BLaER1 (cell line): ENCODE data around the gene GRIN1.
A peak's percentile ranks its signal among the peaks of the same experiment; 100 is the strongest.

Experiments used
- H3K27ac ChIP-seq: shearing (Covaris generic); formaldehyde crosslinking; 2 replicates; pipeline ENCODE4 v1.8.1; 2022
- H3K27me3 ChIP-seq: shearing (Covaris generic); formaldehyde crosslinking; 2 replicates; pipeline ENCODE4 v1.8.1; 2022
- H3K36me3 ChIP-seq: shearing (Covaris generic); formaldehyde crosslinking; 2 replicates; pipeline ENCODE4 v1.8.1; 2022
- H3K4me1 ChIP-seq: shearing (Covaris generic); formaldehyde crosslinking; 2 replicates; pipeline ENCODE4 v1.8.1; 2022
- H3K4me2 ChIP-seq: shearing (Covaris generic); formaldehyde crosslinking; 2 replicates; pipeline ENCODE4 v1.8.1; 2022
- H3K4me3 ChIP-seq: shearing (Covaris generic); formaldehyde crosslinking; 2 replicates; pipeline ENCODE4 v1.8.1; 2022
- H3K9ac ChIP-seq: shearing (Covaris generic); formaldehyde crosslinking; 2 replicates; pipeline ENCODE4 v1.8.1; 2022
- H3K9me3 ChIP-seq: shearing (Covaris generic); formaldehyde crosslinking; 2 replicates; pipeline ENCODE4 v1.8.1; 2022
- H4K20me1 ChIP-seq: shearing (Covaris generic); formaldehyde crosslinking; 2 replicates; pipeline ENCODE4 v1.8.1; 2022
- Cebpa-rat ChIP-seq: shearing (Covaris generic); IDR thresholded peaks from 2 replicates; pipeline ENCODE4 v1.8.1; 2022

GRIN1 gene

DNA sequence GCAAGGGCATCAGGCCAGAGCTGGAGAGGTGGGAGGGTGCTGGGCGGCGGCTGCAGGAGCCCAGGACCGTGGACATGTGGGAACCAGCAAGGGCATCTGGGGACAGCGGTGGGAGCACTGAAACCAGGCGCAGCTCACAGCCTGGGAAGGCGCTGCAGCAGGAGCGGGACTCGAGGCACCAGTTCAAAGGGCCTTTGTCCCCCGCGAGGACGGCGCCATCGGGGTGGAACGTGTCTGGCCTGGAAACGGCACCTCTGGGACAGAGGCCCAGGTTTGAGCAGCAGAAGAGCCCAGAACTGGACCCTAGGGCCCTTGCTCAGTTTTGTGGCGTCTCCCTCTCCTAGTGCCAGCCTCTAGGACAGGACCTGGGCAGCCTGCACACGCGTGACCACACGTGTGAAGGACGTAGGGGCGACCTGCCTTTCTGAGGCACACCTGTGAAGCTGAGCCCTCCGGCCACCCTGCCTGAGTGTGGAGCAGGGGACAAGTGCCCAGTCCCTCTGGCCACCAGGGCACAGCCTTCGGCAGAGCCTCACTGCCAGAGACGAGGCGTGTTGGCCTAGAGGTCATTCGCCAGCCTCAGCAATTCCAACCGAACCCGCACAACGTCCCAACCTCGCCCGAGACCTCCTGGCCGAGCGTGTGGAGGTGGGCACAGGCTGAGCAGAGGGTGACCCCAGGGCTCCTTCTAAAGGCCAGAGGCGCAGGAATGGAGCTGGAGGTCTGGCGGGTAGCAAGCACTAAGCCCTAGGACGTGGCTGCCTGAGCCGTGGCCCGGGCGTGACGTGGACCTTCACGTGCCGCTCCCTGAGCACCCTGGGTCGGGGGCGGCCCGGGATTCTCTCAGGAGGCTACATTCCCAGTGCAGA is 35.1 kb downstream of the GRIN1 start:
- peak overlapping the region; percentile 86 for H3K9ac ChIP-seq
- H3K27ac ChIP-seq: peak overlapping the region; percentile 97
- peak overlapping the region; percentile 96 for H3K4me2 ChIP-seq
- no peak for TF ChIP-seq Cebpa-rat
- peaks cover 76% of the 10 kb centered on the region for H3K4me1 ChIP-seq
- H4K20me1 ChIP-seq: peaks cover 30% of the 10 kb centered on the region
- no peaks in the 10 kb centered on the region; the same call in 1 of the 2 replicates for H3K27me3 ChIP-seq
- peaks cover 24% of the 10 kb centered on the region for H3K36me3 ChIP-seq
- no peaks in the 10 kb centered on the region for H3K9me3 ChIP-seq
- peak overlapping the region; percentile 56 for H3K4me3 ChIP-seq

DNA sequence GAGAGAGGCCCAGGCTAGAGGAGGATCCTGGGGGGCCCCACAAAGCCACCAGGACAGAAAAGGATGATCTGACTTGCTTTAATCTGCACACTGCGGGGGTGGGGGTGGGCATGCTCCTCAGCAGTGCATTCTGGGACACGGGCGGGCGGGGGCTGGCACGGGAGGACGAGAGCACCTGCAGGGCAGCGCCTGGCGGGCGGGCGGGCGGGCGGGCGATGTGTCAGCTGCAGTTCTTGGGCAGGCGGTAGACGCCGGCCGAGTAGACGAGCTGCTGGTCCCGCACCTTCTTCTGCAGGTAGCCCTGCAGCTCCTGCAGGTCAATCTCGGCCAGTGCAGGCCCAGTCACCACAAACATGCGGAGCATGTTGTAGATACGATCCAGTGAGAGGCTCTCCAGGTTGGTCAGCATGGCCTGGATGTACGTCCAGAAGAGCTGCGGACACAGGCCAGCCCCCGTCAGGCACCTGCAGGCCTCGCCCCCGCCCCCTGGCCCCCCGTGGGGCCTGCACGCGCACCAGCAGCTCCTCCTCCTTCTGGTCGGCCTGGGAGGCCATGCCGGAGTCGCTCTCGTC is 35.9 kb downstream of the GRIN1 start:
- peaks cover 31% of the 10 kb centered on the region for H4K20me1 ChIP-seq
- H3K4me1 ChIP-seq: peaks cover 71% of the 10 kb centered on the region
- H3K9me3 ChIP-seq: no peaks in the 10 kb centered on the region
- H3K4me2 ChIP-seq: peak overlapping the region; percentile 96
- peak overlapping the region; percentile 86 for H3K9ac ChIP-seq
- peak overlapping the region; percentile 97 for H3K27ac ChIP-seq
- H3K36me3 ChIP-seq: peaks cover 32% of the 10 kb centered on the region
- peak overlapping the region; percentile 56 for H3K4me3 ChIP-seq
- TF ChIP-seq Cebpa-rat: no peak
- H3K27me3 ChIP-seq: no peaks in the 10 kb centered on the region

DNA sequence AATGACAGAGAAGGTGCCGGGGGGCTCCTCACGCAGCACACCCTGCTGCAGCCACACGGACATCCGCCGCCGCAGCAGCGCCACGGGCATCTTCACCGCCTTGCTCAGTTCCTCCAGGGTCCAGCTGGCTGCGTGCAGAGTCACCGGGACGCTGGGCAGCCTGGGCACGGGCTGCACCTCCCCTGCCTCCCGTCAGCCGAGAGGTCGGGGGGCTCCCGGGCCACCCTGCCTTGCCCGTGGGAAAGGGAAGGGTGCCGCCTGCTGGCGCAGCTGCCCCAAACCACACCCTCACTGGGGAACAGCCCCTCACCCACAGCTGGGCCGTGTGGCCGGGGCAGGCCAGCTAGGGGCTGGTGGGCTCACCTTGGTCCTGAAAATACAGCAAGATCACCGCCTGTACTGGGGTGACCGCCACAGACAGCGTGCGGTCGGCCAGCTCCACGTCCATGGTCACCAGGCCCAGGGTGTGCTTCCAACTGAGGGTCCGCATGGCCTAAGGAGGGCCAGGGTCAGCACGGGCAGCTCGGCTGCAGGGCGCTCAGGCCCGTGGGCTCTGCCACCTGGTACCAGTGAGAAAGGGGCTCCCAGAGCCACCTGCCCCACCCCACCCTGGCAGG is 36.5 kb downstream of the GRIN1 start:
- peak overlapping the region; percentile 41; the same call in 1 of the 2 replicates for H3K4me3 ChIP-seq
- peaks cover 38% of the 10 kb centered on the region for H3K36me3 ChIP-seq
- peak overlapping the region; percentile 41; the same call in 1 of the 2 replicates for H3K9ac ChIP-seq
- peaks cover 31% of the 10 kb centered on the region for H4K20me1 ChIP-seq
- H3K9me3 ChIP-seq: no peaks in the 10 kb centered on the region
- no peaks in the 10 kb centered on the region for H3K27me3 ChIP-seq
- peak overlapping the region; percentile 68 for H3K27ac ChIP-seq
- no peak for TF ChIP-seq Cebpa-rat
- peak overlapping the region; percentile 96 for H3K4me2 ChIP-seq
- H3K4me1 ChIP-seq: peaks cover 65% of the 10 kb centered on the region

DNA sequence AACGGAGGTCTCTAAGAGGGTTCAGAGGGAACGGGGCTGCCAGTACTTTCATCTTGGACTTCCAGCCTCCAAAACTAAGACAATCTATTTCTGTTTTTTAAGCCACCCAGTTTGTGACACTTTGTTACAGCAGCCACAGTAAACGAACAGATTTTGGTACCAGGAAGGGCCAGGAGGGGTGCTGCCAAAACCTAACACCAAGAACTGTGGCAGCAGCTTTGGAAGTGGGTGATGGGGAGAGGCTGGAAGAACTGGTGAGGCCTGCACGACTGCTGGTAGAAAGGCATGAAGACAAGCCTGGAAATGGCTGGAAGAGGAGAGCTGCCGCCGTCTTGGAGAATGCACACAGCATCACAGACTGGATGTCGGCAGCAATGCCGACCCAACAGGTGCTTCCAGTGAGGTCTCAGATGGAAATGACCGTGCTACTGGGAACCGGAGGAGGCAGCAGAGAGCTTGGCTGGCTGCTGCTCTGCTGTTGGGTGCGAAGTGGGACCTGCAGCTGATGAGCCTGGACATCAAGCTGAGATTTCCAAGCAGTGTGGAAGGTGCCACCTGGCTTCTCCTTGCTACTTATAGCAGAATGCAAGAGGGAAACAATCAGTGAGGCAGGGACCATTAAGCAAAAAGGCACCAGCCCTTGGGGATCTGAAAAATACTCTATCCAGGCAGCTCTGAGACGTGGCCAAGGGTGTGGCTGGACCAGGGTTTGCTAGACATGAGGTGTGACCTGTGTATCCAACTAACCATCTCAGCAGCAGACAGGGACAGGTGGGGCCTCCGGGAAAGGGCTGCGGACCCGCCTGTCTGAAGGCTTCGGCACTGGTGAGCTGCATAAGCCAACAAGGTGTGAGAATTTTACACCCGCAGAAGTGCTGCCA is 37.6 kb downstream of the GRIN1 start:
- H3K27ac ChIP-seq: no peak overlapping the region
- H3K4me1 ChIP-seq: peaks cover 54% of the 10 kb centered on the region
- peak overlapping the region; percentile 96; the same call in 1 of the 2 replicates for H3K4me2 ChIP-seq

DNA sequence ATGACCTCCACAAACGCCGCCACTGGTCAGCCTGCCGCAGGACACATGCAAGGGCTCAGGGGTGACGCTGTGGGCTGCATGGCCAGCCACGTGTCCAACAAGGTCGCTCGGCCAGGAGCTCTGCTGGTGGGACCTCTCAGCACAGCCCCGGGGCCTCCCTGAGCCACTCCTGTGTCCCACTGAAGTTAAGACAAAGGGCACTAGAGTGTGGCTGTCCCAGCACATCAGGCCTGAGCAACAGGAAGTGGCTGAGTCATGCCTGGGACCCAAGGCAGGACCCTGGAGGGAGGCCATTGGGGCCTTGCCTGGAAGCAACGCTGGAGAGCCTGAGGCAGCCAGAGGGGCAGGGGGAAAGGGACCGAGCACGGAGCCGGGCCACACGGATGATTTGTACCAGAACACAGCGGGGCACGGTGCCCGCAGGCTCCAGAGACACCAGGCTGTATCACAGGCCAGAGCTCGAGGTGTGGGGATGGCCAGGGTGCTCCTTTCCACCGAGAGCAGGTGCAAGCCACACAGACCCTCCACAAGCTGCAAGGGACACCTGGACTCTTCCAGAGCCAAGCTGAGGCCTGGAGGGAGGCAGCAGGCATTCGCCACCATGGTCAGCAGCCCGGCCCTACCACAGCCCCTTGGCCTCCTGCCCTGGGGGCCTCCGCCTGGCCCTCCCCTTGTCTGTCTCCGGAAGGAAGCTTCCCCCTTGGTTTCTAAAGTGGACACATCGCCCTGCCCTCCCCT is 39.4 kb downstream of the GRIN1 start:
- H3K4me1 ChIP-seq: peaks cover 36% of the 10 kb centered on the region
- no peaks in the 10 kb centered on the region for H3K27me3 ChIP-seq
- no peak for TF ChIP-seq Cebpa-rat
- no peak overlapping the region for H3K4me2 ChIP-seq
- H4K20me1 ChIP-seq: peaks cover 31% of the 10 kb centered on the region
- no peak overlapping the region for H3K4me3 ChIP-seq
- H3K27ac ChIP-seq: no peak overlapping the region
- H3K9me3 ChIP-seq: no peaks in the 10 kb centered on the region
- H3K9ac ChIP-seq: 0 out of 2 replicates have a peak overlapping the region, but pooled peaks have one; percentile 19
- H3K36me3 ChIP-seq: peaks cover 68% of the 10 kb centered on the region

More for the DNA sequence above, 37.6 kb downstream of the GRIN1 start:
- Histone ChIP-seq H3K9me3 (no peaks in the 10 kb centered on the region), H4K20me1 (peaks cover 31% of the 10 kb centered on the region), H3K27me3 (no peaks in the 10 kb centered on the region), H3K9ac (no peak overlapping the region), H3K4me3 (no peak overlapping the region), H3K36me3 (peaks cover 49% of the 10 kb centered on the region)
- TF ChIP-seq Cebpa-rat: no peak

DNA sequence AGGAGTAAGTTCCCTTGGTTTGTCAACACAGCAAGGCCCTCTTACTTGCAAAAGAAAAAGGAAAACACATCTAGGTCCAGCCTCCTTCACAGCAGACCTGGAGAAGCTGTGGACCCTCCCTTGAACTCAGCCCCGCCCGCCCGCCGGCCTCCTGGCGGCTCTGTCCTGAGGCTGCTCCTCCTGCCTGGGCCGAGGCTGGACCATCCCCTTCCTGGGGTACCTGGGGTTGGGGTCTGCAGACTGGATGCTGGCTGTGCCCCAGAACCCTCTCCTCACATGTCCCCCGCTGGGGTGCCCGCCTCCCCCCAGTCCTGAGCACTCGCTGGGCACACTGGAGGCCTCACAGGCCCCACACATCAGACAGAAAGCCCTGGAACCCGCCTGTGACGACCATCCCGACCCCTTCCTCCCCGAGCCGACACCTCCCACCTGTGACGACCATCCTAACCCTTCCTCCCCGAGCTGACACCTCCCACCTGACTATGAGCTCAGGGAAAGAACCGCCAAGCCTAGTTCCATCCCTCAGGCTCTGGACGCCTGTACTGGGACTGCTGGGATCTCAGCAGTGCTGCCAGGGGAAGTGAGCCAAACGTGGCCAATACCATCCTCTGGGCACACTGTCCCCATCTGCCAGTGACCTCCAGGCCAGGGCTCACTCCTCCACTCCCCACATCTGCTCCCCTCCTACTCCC is 40.1 kb downstream of the GRIN1 start:
- H3K9me3 ChIP-seq: no peaks in the 10 kb centered on the region
- H3K4me3 ChIP-seq: no peak overlapping the region
- H3K4me1 ChIP-seq: peaks cover 28% of the 10 kb centered on the region
- no peak overlapping the region for H3K27ac ChIP-seq
- H3K27me3 ChIP-seq: no peaks in the 10 kb centered on the region
- peaks cover 33% of the 10 kb centered on the region for H4K20me1 ChIP-seq
- TF ChIP-seq Cebpa-rat: no peak
- H3K36me3 ChIP-seq: peaks cover 75% of the 10 kb centered on the region
- H3K4me2 ChIP-seq: no peak overlapping the region
- no peak overlapping the region for H3K9ac ChIP-seq

DNA sequence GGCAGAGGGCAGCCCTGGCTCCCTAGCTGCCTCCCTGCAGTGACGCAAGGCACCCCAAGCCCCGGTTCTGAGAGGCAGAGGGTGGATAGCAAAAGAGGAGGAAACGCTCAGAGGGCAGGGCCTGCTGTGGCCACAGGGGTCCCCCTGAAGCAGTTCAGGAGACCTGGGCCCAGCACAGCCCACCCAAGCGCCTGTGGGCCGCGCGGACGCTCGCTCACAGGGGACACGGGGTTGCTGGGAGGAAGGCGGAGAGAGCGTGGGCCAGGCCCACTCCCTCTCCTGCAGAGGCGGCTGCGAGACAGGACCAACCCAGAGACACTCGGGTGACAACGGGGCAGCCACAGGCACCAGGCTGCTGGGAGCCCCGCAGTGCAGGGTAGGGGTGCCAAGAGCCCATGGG is 40.8 kb downstream of the GRIN1 start:
- peaks cover 81% of the 10 kb centered on the region for H3K36me3 ChIP-seq

DNA sequence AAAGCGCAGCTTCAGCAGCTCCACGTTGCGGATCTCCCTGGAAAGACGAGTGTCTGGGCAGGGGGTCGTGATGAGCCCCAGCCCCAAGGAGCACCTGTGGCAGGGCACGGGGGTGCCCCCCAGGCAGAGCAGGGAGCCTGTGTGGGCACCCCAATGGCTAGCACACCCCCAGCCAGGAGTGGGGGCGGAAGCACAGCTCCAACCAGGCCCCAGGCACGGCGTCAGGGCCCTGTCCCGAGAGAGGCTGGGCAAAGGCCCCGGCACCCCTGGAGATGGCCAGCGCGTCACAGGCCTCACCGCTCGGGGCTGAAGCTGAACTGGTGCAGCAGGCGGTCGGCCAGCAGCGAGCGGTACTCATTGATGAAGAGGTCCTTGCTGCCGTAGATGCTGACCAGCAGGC is 41.5 kb downstream of the GRIN1 start:
- Histone ChIP-seq H3K27ac (no peak overlapping the region), H3K4me3 (no peak overlapping the region), H3K9me3 (no peaks in the 10 kb centered on the region), H3K4me2 (no peak overlapping the region), H3K27me3 (no peaks in the 10 kb centered on the region), H3K9ac (no peak overlapping the region), H3K4me1 (peaks cover 16% of the 10 kb centered on the region), H3K36me3 (peaks cover 89% of the 10 kb centered on the region), H4K20me1 (peaks cover 46% of the 10 kb centered on the region)
- TF ChIP-seq Cebpa-rat: no peak

More for the DNA sequence above, 40.8 kb downstream of the GRIN1 start:
- H3K4me2 ChIP-seq: no peak overlapping the region
- no peaks in the 10 kb centered on the region for H3K27me3 ChIP-seq
- H3K9ac ChIP-seq: no peak overlapping the region
- TF ChIP-seq Cebpa-rat: no peak
- peaks cover 23% of the 10 kb centered on the region for H3K4me1 ChIP-seq
- H4K20me1 ChIP-seq: peaks cover 39% of the 10 kb centered on the region
- no peak overlapping the region for H3K27ac ChIP-seq
- no peak overlapping the region for H3K4me3 ChIP-seq
- no peaks in the 10 kb centered on the region for H3K9me3 ChIP-seq
